C1 segment of cervical spinal cord (tissue), 14 donors: Measurements from ENCODE around the gene SLC29A3.
"Not testable (repeated sequence)": the region's sequence is repeated elsewhere in the genome, so short reads cannot be mapped to it uniquely, and the experiment has no call there.

ENCODE experiments used
- DNase-seq, 14 donors: peaks; one replicate each; lab custom pipeline; 2025; lab: John Stamatoyannopoulos, UW

The SLC29A3 gene

GRCh38 chr10:71283876-71284275, 35.2 kb upstream of the SLC29A3 start:
- no peak for DNase-seq

- peak in 1 of 14 donors; percentile 28 for DNase-seq
Measured at GRCh38 chr10:71284544-71285179, 34.4 kb upstream of the SLC29A3 start.

- DNase-seq: peak in 6 of 14 donors; percentile 23 to 66 (median 34)
Measured at GRCh38 chr10:71285180-71285545, 33.9 kb upstream of the SLC29A3 start.

GRCh38 chr10:71285986-71286385, 33.1 kb upstream of the SLC29A3 start:
- no peak for DNase-seq

GRCh38 chr10:71286521-71287294, 32.4 kb upstream of the SLC29A3 start:
- no peak for DNase-seq

- DNase-seq: no peak
Measured at GRCh38 chr10:71287456-71287855, 31.6 kb upstream of the SLC29A3 start.

GRCh38 chr10:71288461-71288860, 30.6 kb upstream of the SLC29A3 start:
- no peak for DNase-seq

GRCh38 chr10:71289421-71290130, 29.5 kb upstream of the SLC29A3 start:
- DNase-seq: no peak

GRCh38 chr10:71290331-71290730, 28.7 kb upstream of the SLC29A3 start:
- no peak for DNase-seq

GRCh38 chr10:71290806-71291527, 28.1 kb upstream of the SLC29A3 start:
- no peak for DNase-seq

GRCh38 chr10:71291528-71291900, 27.5 kb upstream of the SLC29A3 start:
- DNase-seq: no peak

- DNase-seq: no peak
Measured at GRCh38 chr10:71292624-71293445, 26.2 kb upstream of the SLC29A3 start.

- peak in 1 of 14 donors; percentile 48 for DNase-seq
Measured at GRCh38 chr10:71293446-71294084, 25.5 kb upstream of the SLC29A3 start.

- peak in 1 of 14 donors; percentile 54 for DNase-seq
Measured at GRCh38 chr10:71294091-71294561, 24.9 kb upstream of the SLC29A3 start.

- DNase-seq: no peak
Measured at GRCh38 chr10:71294856-71295255, 24.2 kb upstream of the SLC29A3 start.

- no peak for DNase-seq
Measured at GRCh38 chr10:71295641-71296040, 23.4 kb upstream of the SLC29A3 start.

- no peak for DNase-seq
Measured at GRCh38 chr10:71296086-71296485, 23.0 kb upstream of the SLC29A3 start.

- DNase-seq: not testable (repeated sequence)
Measured at GRCh38 chr10:71296811-71297210, 22.2 kb upstream of the SLC29A3 start.

GRCh38 chr10:71297343-71297742, 21.7 kb upstream of the SLC29A3 start:
- DNase-seq: no peak

- no peak for DNase-seq
Measured at GRCh38 chr10:71299071-71299785, 19.8 kb upstream of the SLC29A3 start.
